GM18502 (cell line): ENCODE data around the gene ITM2C.

Experiments used
- ATAC-seq: cut with Tn5 transposase; IDR thresholded peaks from one replicate; pipeline ENCODE4 v1.9.1; 2021; ENCODE audit warnings: mild to moderate bottlenecking; ENCODE audit not compliant: unreplicated experiment, poor library complexity

Gene ITM2C

DNA sequence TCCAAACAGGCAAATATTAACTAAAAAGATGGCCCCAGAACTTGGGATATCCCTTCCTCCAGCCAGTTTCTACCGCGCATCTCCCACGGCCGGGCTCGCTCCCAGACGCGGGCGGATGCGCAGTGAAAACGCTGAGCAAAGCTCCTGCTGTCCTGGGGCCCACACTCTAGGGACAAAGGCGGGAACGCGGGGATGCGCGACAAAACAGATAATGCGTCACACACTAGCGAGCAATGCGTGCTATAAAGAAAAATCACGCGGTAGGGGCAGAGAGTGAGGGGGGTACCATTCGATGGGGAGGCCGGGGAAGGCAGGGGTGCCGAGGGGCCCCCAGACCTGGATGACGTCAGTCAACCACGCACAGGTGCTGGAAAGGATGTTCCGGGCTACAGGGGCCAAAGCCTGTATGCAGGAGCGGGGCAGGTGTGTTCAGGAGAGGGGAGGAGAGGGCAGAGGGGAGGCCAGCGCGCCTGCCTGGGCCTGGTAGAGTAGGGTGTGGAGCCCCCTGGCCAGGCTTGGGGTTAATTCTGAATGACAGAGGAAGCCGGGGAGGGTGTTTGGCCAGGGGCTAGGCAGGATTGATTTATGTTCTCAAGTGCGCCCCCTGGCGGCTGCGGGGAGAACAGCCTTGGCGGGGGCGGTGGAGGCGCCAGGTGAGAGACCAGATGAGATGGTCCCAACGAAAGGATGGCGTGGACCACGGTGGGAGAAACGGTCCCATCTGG, 14.9 kb upstream of the ITM2C start:
- ATAC-seq: no peak

DNA sequence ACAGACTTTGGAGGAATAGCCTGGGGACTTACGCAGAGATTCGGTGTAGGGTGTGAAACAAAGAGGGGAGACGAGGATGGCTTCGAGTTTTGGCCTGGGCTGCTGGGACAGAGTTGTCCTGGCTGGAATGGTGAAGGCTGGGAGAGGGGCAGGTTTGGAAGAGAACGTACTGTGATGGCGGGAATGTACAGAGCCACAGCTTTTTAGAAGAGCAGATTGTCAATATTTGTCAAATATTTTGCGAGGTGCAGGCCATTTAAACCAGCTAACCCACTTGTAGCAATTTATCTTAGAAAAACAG, 14.4 kb upstream of the ITM2C start:
- no peak for ATAC-seq

DNA sequence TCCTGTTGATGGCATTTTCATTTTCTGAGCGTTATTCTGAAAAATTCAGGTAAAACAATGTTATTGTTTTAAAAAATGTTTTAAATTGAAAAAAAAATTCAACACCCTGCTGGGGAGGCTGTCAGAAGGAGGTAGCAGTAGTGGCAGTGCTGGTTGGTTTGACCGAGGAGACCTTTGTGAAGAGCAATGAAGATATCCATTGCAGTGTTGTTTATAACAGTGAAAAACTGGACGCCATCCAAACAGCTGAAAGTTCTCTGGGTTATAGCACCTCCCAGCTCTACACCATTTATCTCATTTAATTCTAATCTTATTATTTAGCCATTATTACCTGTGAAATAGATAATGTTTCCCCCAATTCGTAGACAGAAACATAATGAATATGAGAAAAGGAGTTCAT, 12.6 kb upstream of the ITM2C start:
- ATAC-seq: no peak

DNA sequence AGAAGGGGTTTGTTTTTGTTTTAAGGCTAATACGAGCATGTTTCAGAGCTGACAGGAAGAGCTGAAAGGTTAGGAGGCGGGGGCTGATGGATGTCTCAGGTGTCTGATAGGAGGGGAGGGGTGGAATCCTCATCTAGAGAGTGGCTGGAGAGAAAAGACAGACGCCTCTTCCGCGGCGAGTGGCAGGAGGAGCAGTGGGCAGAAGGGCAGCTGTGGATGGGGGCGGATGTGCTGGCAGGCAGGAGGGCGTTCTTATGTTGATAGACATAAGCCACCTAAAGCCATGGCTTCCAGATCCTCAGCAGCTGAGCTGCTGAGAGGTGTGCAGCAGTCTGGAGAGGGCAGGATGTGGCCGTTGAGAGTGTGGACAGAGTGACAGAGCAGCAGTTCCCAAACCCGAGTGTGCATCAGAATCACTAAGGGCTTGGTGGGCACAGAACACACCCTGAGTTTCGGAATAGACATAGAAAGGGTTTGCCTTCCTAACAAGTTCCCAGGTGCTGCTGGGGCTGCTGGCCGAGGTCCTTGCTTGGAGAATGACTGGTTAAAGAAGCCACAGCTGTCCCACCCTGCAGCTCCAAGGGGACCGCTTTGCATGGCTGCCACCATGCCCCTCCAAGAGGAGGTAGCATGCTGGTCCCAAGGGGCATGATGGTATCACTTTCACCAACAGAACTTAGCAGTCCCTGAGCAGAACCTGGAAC, 3.0 kb upstream of the ITM2C start:
- no peak for ATAC-seq

DNA sequence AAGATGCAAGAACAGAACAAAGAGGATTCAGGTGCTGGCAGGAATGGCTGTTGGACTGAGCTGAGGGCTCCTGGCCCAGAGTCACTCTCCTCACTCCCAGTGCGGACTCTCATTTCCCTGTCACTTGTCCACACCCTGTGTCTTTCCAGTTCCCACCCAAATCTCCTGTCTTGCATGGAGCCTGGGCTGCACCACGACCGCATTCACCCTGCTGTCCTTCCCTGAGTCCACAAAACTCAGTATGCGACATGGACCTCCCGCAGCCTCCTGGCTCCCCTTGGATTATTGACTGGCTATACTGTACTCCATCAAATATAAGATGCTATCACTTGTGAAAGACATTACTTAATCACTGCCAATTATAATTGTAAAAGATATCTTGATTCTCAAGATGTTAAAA, 2.5 kb upstream of the ITM2C start:
- no peak for ATAC-seq

DNA sequence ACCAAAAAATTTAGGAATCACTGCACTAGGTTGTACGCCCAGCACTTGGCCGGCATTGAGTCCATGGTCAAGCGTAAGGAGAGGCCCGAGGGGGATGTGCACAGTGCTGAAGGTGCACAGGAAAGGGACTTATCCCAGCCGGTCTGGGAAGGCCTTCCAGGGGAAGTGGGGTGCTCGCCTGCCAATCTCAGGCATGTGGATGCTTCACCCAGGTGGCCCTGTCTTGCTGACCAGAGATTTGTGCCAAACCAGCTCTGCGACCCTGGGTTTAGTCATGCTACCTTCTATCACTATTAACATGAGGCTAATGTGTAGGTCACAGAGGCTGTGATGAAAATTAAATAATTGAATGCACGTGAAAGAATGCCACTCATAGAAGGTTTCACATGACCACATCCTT, 1.7 kb upstream of the ITM2C start:
- ATAC-seq: no peak

DNA sequence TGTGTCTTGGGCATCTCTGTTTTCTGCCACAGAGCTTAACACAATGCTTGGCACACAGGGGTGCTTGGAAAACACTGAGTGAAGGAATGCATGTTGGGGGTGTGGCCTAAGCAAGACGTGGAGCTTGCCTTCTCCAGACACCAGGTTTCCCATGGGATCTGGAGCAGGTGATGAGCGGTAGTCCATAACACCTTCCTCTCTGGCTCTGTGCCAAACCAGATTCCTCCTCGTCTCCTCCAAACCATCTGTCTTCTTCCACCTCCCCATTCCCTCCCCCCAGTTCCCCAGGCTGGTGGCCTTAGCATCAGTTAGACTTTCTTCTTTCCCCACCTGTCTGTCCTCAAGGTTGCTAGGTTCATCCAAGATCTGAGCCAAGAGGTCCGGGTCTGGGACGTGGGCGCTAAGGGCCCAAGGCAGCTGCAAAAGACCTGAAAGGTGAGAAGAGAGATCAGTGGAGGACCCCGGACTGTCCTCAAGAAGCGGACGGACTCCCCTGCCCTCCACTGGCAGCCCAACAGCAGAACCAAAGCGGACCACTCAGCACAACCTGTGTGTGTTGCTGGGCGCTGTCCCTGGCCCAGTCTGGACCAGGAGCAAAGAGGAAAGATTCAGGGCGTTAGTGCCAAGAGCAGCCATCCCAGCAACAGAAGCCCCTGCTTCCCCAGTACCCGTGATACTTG, 1.2 kb upstream of the ITM2C start:
- no peak for ATAC-seq

DNA sequence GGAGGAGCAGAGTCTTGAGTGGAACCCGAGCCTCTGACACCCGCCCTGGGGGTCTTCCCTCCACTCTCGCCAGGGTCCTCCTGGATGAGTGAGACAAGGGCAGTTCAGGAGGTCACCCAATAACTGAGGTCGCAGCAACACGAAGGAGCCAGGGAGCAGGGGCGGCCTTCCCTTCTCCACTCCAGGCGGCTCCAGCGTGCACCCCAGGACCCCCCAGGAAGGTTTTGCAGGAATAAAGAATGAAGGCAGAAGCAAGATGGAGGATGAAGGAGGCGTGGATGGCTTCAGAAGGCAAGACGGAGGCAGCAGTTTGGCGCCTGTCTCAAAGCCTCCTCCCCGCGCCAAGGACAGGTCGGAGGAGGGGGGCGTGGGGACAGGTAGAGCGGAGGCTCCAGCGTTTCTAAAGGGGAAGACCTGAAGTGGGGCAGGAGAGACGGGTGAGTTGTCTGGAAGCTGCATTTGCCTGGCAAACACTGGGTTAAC, 579 bp upstream of the ITM2C start:
- no peak for ATAC-seq

DNA sequence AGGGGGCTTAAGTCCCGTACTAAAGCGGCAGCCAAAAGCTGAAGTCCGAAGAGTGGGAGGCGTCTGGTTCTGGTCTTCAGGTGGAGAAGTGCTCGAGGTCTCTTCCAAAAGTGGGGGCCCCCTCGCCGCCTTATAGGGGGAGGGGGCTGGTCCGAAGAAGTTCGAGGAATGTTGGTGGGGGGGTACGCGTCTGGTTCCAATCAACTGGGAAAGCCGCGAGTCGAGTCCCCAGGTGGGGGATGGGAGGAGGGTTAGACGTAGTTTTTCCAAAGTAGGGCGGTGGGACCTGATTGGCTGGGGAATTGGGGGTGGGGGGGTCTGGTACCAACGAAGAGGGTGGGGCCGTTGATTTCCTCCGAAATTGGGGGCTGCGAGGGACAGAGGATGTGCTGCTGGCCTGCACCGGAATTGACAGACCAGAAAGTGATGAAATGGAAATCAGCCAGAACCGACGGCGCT, 594 bp downstream of the ITM2C start:
- no peak for ATAC-seq

DNA sequence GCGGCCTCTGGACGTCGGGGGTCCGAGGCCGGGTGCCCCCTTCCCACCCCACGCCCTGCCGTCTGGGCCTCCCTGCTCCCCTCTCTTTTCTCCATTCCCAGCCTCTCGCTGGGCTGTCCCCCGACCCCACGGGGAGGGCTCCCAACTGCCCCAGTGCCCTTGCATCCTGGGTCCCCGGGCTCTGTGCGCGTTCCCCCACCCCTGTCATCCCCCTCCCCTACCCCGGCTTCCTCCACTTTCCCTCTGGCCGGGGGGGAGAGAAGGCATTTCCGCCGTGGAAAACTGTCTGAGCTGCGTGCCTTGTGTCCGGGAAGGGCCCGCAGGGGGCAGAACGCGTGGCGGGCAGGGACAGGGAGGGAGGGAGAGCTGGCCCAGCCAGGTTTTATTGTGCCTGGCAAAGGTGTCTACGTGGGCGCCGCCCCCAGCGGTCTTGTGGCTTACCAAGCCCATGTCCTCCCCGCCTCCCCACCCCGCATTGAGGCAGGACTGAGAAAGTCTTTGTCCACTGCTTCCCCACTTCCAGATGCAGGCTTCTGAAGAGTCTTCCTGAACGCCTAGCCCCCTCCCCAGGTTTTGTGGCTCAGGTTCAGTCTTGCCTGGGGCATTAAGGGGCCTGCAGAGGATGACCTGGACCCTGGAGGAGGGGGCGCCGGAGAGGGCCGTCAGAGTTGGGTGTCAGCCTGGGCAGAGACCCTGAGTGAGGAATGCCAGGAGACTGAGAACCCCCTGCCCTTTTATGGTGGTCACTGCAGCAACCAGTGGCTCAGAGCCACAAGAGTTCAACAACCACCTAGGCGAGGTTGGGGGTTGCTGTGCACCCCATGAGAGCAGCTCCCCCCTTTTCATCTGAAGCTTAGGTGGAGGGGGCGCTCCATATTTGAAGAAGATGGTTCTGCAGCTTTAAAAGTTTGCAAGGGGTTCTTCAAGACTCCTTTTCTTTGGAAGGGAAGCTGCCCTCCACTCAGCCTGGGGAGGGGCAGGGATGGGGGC, 1.3 kb downstream of the ITM2C start:
- no peak for ATAC-seq

DNA sequence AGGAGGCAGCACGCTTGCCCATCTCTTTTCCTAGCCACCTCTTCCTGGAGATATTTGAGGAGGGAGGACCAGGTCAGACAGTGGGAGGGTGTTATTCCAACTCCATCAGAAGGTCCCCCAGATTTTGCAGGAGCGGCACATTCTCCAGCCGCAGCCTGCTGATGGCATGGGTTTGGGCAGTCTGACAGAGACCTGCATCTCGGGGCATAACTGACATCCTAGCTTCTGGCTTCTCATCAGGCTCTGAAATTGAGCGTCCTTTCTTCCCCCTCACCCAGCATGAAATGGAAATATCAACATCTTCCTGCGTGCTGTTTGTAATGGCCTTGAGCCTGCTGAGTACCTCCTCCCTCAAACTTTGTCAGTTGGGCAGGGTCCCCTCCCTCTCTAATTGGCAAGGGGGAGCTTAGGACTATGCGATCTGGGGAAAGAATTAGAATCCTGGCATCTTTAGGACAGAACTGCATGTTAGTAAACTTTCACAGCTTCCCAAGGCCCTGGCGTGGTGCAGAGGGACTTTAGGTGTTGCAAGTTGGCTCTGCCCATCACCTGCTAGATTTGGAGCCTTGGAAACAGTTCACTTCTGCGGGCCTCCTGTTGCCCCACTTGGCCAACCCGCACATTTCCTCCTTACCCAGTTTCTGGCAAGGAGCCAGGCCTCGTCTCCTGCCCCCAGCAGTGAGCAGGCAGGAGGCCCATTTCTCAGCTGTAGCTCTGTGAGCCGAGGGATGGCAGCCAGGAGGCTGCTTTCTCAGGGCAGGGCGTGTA, 2.2 kb downstream of the ITM2C start:
- no peak for ATAC-seq

DNA sequence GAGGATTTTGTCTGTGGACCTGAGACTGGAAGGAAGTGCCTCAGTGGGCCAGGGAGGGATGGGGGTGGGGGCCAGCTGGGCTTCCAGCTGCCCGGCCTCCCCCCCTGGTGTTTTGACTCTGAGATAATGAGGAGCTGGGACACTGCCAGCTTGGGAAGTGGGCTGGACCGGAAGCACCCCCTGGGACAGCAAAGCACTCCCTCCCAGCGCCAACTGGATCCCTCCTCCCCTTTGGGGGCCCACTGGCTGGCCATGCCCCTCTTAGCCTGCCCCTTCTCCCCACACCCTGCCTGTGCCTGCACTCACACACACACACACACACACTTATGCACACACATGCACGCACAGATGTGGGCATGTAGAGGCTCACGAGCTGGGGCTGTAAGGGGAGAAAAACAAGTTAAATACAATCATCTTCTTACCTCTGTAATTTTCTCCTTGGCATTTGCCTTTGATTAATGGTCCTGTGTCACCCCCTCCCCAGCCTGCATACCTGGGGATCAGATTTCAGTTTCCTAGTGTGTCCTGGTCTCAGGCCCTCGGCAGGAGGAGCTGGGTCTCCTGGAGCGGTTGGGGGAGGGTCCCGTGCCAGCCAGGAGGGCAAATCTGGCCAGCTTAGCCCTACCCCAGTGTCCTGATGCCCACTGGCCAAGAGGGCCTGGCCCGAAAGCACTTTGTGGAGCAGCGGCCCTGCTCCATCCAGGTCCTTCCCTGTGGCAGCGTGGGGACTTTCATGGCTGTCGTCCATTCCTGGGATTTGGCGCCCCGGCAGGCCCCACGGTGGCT, 3.6 kb downstream of the ITM2C start:
- ATAC-seq: no peak

DNA sequence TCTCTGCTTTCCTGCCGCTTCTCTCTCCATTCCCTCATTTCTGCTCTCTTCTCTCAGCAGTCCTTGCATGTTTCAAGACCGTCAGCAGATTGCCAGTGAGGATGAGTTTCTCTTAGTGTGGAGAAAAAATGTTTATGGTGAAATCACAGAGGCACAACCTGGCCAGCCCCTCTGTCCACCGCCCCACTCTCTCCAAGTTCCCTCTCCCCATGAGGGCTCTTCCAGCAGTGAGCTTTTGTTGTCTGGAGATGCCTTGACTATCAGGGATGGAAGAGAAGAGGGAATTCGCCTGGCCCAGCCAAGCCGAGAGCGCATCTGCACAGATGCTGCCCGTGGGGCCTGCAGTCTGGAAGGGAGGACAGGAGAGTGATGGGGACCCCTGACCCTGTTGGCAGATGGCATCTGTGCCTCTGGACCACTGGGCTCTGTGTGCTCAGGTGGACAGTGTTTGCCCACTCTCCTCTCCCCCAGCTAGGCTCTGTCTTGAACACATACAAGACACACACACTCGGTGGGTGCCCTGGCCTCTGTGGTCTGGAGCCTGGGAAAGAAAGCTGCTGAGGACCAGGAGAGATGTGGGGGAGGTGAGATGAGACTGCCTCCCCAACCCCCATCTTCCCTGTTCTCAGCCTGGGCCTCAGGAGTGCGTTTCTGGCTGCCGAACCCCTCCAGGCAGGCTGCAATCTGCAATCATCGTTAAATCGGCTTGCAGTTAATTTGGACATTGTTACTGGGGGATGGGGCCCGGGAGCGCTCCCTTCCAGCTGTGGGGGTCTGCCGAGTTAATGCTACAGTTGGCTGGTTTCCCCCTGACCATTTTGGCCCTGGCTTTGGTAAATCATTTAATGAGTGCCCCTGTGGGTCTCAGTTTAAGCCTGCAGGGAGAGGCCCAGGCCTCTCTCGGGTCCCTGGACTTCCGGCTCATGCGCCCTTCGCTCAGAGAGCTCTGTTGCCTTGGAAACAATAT, 4.5 kb downstream of the ITM2C start:
- no peak for ATAC-seq

DNA sequence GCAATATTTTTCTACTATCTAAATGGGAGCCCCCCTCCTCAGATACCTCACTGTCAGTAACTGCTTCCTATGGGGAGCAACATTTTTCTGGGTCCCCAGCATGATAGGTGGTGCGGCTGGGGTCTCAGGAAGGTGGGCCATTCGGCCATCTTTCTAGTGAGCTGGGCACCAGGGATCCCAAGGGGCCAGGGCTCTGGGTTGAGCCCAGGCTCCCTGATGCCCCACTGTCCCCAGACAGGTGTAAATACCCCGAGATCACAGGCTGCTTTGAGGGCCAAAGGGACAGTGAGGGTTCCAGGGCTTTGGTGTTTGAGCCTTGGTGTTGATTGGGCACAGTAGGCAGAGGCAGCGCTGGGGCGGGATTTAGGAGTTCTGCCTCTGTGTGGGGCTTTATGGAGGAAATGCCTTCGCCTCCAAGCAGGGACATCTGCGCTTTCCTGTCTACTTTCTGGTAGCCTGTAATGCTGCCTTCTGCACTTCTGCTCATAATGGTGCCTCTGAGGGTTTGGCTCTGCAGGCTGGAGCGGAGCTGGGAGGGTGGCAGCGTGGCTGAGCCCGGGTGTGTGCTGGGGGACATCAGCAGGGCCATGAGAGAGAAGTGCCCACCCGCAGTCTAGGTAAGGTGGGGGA, 5.3 kb downstream of the ITM2C start:
- no peak for ATAC-seq

DNA sequence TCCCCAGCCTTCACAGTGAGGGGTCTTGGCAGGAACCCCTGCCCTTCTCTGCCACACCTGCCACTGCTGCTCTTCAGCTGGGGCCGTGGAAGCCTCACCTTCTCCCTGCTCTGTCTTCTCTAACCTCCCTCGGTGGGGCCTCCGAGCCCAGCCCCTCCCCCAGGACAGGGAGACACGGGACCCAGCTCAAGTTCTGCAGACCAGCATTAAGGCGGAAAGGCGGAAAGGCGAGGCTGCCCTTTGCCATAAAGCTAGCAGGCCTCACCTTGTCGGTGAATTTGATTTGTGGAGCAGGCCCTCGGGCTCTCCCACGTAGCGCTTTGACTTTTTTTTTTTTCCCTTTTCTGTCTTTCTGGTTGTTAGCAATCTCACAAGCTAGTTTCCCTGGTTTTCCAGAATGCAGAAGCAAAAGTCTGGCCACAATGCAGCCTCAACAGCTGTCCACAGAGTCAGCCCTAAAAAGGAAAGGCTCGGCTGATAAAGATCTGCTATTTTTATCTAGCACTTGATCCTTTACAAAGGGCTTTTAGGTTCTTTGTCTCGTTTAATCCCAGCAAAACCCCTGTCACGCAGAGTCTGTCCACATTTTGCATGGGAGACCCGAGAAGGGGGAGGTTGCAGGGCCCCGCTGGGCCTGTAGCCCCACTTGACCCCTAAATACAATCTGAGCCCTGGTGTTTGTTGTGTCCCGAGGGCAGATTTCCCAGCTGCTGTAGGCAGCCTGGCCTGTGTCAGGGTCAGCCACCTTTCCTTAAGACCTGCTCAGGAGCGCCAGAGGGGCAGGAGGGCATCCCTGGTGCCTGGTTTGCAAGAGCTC, 6.0 kb downstream of the ITM2C start:
- no peak for ATAC-seq

DNA sequence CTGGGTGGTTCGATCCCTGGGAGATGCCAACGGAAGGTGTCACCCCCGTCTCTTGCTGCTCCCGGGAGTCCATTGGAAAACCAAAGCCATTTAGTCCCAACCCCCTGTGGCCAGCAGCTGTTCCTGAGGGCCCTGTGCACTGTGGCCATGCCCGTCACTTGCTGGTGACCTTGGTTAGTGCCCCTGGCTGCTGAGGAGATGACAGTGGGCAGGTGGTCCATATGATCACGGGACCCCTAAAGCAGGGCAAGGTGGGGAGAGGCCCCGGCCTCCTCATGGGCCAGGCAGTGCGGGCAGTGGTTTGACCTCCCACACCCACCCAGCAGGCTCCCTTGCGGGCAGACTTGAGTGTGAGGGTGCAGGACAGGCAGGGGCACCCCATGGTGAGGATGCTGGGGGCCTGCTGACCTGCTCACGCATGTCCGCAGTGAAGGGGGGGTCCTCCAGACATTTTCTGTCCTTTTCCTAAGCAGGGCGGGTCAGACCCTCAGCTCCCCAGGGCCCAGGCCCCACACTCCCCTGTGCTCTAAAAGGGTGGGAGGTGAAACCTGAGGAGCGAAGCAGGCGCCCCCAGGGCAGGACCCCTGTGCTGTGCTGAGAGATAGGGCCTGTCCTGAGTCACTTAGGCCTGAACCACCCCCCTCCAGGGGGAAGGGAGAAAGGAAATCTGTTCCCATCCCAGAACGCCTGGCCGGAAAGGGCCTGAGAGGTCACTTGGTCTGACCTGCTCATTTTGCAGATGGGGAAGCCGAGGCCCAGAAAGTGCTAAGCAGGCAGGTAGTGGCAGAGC, 6.8 kb downstream of the ITM2C start:
- ATAC-seq: no peak
